Neural progenitor cell (in vitro differentiated cells): ENCODE results near the gene ITFG1. TPM values are rescaled to one million over a fixed set of nuclear protein-coding genes. Genes with fewer than 3 reads are reported as not detected.
A peak's percentile ranks its signal among the peaks of the same experiment; 100 is the strongest.

Experiments
- DNase-seq: peaks from one replicate; pipeline ENCODE4 v3.0.0-alpha.2; 2016; ENCODE audit warnings: low spot score
- H2AFZ ChIP-seq: fragments of 200-600 bp; sonication (generic); replicated peaks from 2 replicates; pipeline ENCODE4 v1.6.1; 2016; ENCODE audit warnings: antibody characterized with exemption
- H3F3A ChIP-seq: fragments of 200-600 bp; sonication (generic); 2 replicates; pipeline ENCODE4 v1.6.1; 2016; ENCODE audit warnings: antibody characterized with exemption, low read depth
- H3K27ac ChIP-seq: fragments of 200-600 bp; sonication (generic); 2 replicates; pipeline ENCODE4 v1.5.1; 2016; ENCODE audit warnings: mild to moderate bottlenecking
- H3K27me3 ChIP-seq: fragments of 200-600 bp; sonication (generic); 2 replicates; pipeline ENCODE4 v1.6.1; 2016; ENCODE audit warnings: mild to moderate bottlenecking, moderate library complexity
- H3K36me3 ChIP-seq: fragments of 200-600 bp; sonication (generic); 2 replicates; pipeline ENCODE4 v1.5.1; 2016
- H3K4me1 ChIP-seq: fragments of 200-600 bp; sonication (generic); 2 replicates; pipeline ENCODE4 v1.6.1; 2016; ENCODE audit warnings: mixed run types
- H3K4me2 ChIP-seq: fragments of 200-600 bp; sonication (generic); 2 replicates; pipeline ENCODE4 v1.6.1; 2016
- H3K4me3 ChIP-seq: fragments of 200-600 bp; sonication (generic); 2 replicates; pipeline ENCODE4 v1.5.1; 2016
- H3K79me2 ChIP-seq: fragments of 200-600 bp; sonication (generic); 2 replicates; pipeline ENCODE4 v1.6.1; 2016; ENCODE audit warnings: low read depth
- H3K9ac ChIP-seq: fragments of 200-600 bp; sonication (generic); 2 replicates; pipeline ENCODE4 v1.6.1; 2016
- H3K9me3 ChIP-seq: fragments of 200-600 bp; sonication (generic); 2 replicates; pipeline ENCODE4 v1.5.1; 2016; ENCODE audit warnings: low read depth
- H4K20me1 ChIP-seq: fragments of 200-600 bp; sonication (generic); 2 replicates; pipeline ENCODE4 v1.6.1; 2016; ENCODE audit warnings: low read depth
- H3K27ac Mint-ChIP-seq: 3 replicates; pipeline ENCODE4 v1.8.0; 2021; ENCODE audit warnings: mixed read lengths
- H3K27me3 Mint-ChIP-seq: 2 replicates; pipeline ENCODE4 v1.8.0; 2022; ENCODE audit warnings: low read depth, mild to moderate bottlenecking, inconsistent platforms, moderate library complexity, mixed read lengths; ENCODE audit not compliant: insufficient read depth
- H3K36me3 Mint-ChIP-seq: 3 replicates; pipeline ENCODE4 v1.8.0; 2021; ENCODE audit warnings: mixed read lengths
- H3K4me1 Mint-ChIP-seq: 3 replicates; pipeline ENCODE4 v1.8.0; 2021; ENCODE audit warnings: mixed read lengths
- H3K4me3 Mint-ChIP-seq: 3 replicates; pipeline ENCODE4 v1.8.0; 2021; ENCODE audit warnings: mild to moderate bottlenecking, moderate library complexity, mixed read lengths
- H3K9me3 Mint-ChIP-seq: 3 replicates; pipeline ENCODE4 v1.8.0; 2020; ENCODE audit warnings: mixed read lengths
- EZH2 ChIP-seq: fragments of 200-600 bp; sonication (generic); IDR thresholded peaks from 2 replicates; pipeline ENCODE4 v1.6.1; 2017; ENCODE audit warnings: antibody characterized with exemption, mild to moderate bottlenecking, moderate library complexity
- EZH2phosphoT487 ChIP-seq: fragments of 200-600 bp; sonication (generic); IDR thresholded peaks from 2 replicates; pipeline ENCODE4 v1.6.1; 2017; ENCODE audit warnings: antibody characterized with exemption
- total RNA-seq: library from RNA; depleted of rRNA; stranded (reverse); fragments of >200 nt; gene quantifications from 2 replicates; pipeline ENCODE4 v1.2.3, GENCODE V29; 2015; ENCODE audit warnings: low replicate concordance
- TF ChIP-seq, protein P1 (sequence below): fragments of 200-600 bp; sonication (generic); IDR thresholded peaks from 2 replicates; pipeline ENCODE4 v1.5.1; 2017; ENCODE audit warnings: antibody characterized with exemption, mild to moderate bottlenecking

The ITFG1 gene
- total RNA-seq, 1 donor from 2014 or later, result 61.8 TPM

DNA sequence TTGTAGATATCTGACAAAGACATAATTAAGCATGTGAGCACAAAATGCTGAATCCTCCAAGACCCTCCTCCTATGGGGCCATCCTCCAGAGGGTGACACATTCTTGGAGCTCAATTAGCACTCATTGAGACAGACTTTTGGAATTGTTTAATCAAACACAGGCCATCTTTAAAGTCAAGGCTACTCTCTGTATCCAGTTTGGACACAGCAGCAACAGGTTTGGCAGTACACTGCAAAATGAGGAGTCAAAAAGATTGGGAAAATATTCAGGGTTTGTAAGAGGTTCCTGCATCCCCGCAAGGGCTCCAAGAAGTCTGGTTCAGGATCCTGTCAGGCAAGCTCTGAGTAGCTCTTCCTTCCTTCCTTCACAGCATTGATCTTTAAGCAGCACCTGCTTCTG lies 1.3 kb downstream of the ITFG1 start:
- H3K4me2 ChIP-seq, result peak overlapping the region; percentile 80

DNA sequence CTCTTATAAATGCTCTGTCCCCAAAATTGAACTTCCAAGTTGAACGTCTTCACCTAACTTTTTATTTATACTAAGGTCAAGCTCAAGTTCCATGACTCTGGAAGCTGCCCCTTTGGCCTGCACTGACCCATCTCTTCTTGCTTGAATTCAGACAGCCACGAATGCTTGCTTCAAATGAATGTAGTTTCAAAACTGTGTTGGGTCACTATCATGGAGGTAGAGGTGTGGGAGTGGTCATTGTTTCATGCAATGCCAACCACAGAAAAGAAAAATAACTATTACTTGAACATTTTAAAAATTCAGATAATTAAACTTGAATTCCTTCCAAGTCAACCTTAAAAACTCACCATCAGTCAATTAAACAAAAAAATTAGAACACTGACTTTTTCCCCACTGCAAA lies 2.5 kb downstream of the ITFG1 start:
- peaks cover 26% of the 10 kb centered on the region for H3K4me1 Mint-ChIP-seq
- H3K27me3 Mint-ChIP-seq, result peaks cover 2% of the 10 kb centered on the region
- Histone ChIP-seq H3F3A (peaks cover 22% of the 10 kb centered on the region), H3K27me3 (no peaks in the 10 kb centered on the region), H3K9ac (no peak overlapping the region), H3K4me3 (no peak overlapping the region), H3K9me3 (no peaks in the 10 kb centered on the region), H2AFZ (no peak overlapping the region), H3K79me2 (peaks cover 38% of the 10 kb centered on the region), H3K27ac (no peak overlapping the region), H4K20me1 (peaks cover 3% of the 10 kb centered on the region), H3K36me3 (peaks cover 13% of the 10 kb centered on the region), H3K4me2 (no peak overlapping the region), H3K4me1 (peaks cover 22% of the 10 kb centered on the region)
- peak overlapping the region; percentile 19 for H3K4me3 Mint-ChIP-seq
- no peak for DNase-seq
- H3K36me3 Mint-ChIP-seq, result peaks cover 5% of the 10 kb centered on the region
- no peak overlapping the region for H3K27ac Mint-ChIP-seq
- TF ChIP-seq EZH2 (no peak), EZH2phosphoT487 (no peak)
- TF ChIP-seq, protein P1, sequence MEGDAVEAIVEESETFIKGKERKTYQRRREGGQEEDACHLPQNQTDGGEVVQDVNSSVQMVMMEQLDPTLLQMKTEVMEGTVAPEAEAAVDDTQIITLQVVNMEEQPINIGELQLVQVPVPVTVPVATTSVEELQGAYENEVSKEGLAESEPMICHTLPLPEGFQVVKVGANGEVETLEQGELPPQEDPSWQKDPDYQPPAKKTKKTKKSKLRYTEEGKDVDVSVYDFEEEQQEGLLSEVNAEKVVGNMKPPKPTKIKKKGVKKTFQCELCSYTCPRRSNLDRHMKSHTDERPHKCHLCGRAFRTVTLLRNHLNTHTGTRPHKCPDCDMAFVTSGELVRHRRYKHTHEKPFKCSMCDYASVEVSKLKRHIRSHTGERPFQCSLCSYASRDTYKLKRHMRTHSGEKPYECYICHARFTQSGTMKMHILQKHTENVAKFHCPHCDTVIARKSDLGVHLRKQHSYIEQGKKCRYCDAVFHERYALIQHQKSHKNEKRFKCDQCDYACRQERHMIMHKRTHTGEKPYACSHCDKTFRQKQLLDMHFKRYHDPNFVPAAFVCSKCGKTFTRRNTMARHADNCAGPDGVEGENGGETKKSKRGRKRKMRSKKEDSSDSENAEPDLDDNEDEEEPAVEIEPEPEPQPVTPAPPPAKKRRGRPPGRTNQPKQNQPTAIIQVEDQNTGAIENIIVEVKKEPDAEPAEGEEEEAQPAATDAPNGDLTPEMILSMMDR, result no peak
- no peaks in the 10 kb centered on the region for H3K9me3 Mint-ChIP-seq

More for the DNA sequence above, 1.3 kb downstream of the ITFG1 start:
- Mint-ChIP-seq H3K27me3 (peaks cover 2% of the 10 kb centered on the region), H3K4me3 (peak overlapping the region; percentile 99), H3K27ac (peak overlapping the region; percentile 40), H3K4me1 (peaks cover 34% of the 10 kb centered on the region), H3K36me3 (peaks cover 4% of the 10 kb centered on the region), H3K9me3 (no peaks in the 10 kb centered on the region)
- H3K27ac ChIP-seq, result no peak overlapping the region
- TF ChIP-seq EZH2, result no peak
- TF ChIP-seq EZH2phosphoT487, result no peak
- TF ChIP-seq, protein P1, result no peak
- peak overlapping the region; percentile 82 for H3K4me3 ChIP-seq
- no peak for DNase-seq
- peaks cover 22% of the 10 kb centered on the region for H3F3A ChIP-seq
- H3K9ac ChIP-seq, result peak overlapping the region; percentile 94
- H3K4me1 ChIP-seq, result peaks cover 33% of the 10 kb centered on the region
- no peaks in the 10 kb centered on the region for H3K27me3 ChIP-seq
- H4K20me1 ChIP-seq, result peaks cover 6% of the 10 kb centered on the region
- H2AFZ ChIP-seq, result no peak overlapping the region
- H3K36me3 ChIP-seq, result peaks cover 5% of the 10 kb centered on the region
- H3K79me2 ChIP-seq, result peaks cover 48% of the 10 kb centered on the region
- H3K9me3 ChIP-seq, result no peaks in the 10 kb centered on the region

DNA sequence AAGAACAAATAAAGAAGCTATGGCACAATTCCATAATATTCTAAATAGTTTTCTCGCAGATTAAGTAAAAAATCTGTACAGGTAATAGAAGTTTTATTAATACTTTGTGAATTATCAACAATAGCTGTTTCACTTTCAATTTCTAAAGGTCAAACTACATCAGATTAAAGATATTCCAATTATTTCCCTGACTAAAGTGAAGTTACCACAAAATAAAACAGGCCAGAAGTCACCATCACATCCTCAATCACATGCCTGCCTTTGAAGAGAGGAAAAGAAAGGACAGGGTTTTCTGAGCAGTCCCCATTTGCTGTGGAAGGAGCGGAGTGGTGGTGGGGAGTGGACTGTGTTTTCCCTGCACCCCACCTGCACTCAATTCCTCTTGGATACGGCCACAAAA lies 11.1 kb downstream of the ITFG1 start:
- no peaks in the 10 kb centered on the region for H3K4me1 ChIP-seq
- Mint-ChIP-seq H3K36me3 (peaks cover 8% of the 10 kb centered on the region), H3K9me3 (no peaks in the 10 kb centered on the region), H3K4me3 (no peak overlapping the region), H3K27ac (no peak overlapping the region), H3K27me3 (peaks cover 2% of the 10 kb centered on the region), H3K4me1 (no peaks in the 10 kb centered on the region)
- H2AFZ ChIP-seq, result no peak overlapping the region
- no peak overlapping the region for H3K27ac ChIP-seq
- no peaks in the 10 kb centered on the region for H4K20me1 ChIP-seq
- H3K36me3 ChIP-seq, result peaks cover 8% of the 10 kb centered on the region
- no peaks in the 10 kb centered on the region for H3F3A ChIP-seq
- H3K4me3 ChIP-seq, result no peak overlapping the region
- no peak overlapping the region for H3K9ac ChIP-seq
- no peaks in the 10 kb centered on the region for H3K79me2 ChIP-seq
- TF ChIP-seq, protein P1, result no peak
- TF ChIP-seq EZH2, result no peak
- TF ChIP-seq EZH2phosphoT487, result no peak
- H3K9me3 ChIP-seq, result no peaks in the 10 kb centered on the region
- no peak for DNase-seq
- H3K27me3 ChIP-seq, result no peaks in the 10 kb centered on the region
- H3K4me2 ChIP-seq, result no peak overlapping the region
